WTC11 (cell line): ENCODE data around the gene PPFIBP2.

Experiments
- CTCF ChIP-seq: fragments of 200-600 bp; IDR thresholded peaks from 2 replicates; pipeline ENCODE4 v1.8.0; 2022; ENCODE audit warnings: antibody characterized with exemption
- ESRRA ChIP-seq: sonication (generic); formaldehyde crosslinking; IDR thresholded peaks from 2 replicates; pipeline ENCODE4 v1.8.1; 2022; ENCODE audit warnings: mild to moderate bottlenecking, missing genetic modification reagents, borderline replicate concordance
- KAT7 ChIP-seq: sonication (generic); formaldehyde crosslinking; IDR thresholded peaks from 2 replicates; pipeline ENCODE4 v1.8.1; 2023; ENCODE audit warnings: missing genetic modification reagents, mild to moderate bottlenecking, borderline replicate concordance
- MAX ChIP-seq: sonication (generic); formaldehyde crosslinking; IDR thresholded peaks from 2 replicates; pipeline ENCODE4 v1.8.0; 2022; ENCODE audit warnings: mild to moderate bottlenecking, missing genetic modification reagents
- NR1H2 ChIP-seq: sonication (generic); formaldehyde crosslinking; IDR thresholded peaks from 2 replicates; pipeline ENCODE4 v1.9.0; 2021; ENCODE audit warnings: mild to moderate bottlenecking, moderate library complexity, missing genetic modification reagents
- SP1 ChIP-seq: sonication (generic); formaldehyde crosslinking; conservative IDR thresholded peaks from 2 replicates; pipeline ENCODE4 v1.8.1; 2022; ENCODE audit warnings: missing genetic modification reagents
- ZBTB21 ChIP-seq: sonication (generic); formaldehyde crosslinking; IDR thresholded peaks from 2 replicates; pipeline ENCODE4 v1.8.1; 2023; ENCODE audit warnings: mild to moderate bottlenecking, missing genetic modification reagents, borderline replicate concordance
- ZNF281 ChIP-seq: sonication (generic); formaldehyde crosslinking; IDR thresholded peaks from 2 replicates; pipeline ENCODE4 v1.8.0; 2023; ENCODE audit warnings: mild to moderate bottlenecking, missing genetic modification reagents
- ZNF512 ChIP-seq: sonication (generic); formaldehyde crosslinking; IDR thresholded peaks from 2 replicates; pipeline ENCODE4 v1.8.1; 2022; ENCODE audit warnings: missing genetic modification reagents, borderline replicate concordance

GRCh38 chr11:7677071-7677470 lies 163.3 kb downstream of the PPFIBP2 start:
- TF ChIP-seq ZNF281 (no peak), CTCF (no peak), SP1 (CRISPR knock-in tag) (no peak), ZNF512 (CRISPR knock-in tag) (no peak), KAT7 (no peak), ZBTB21 (CRISPR knock-in tag) (no peak), MAX (no peak), ESRRA (no peak), NR1H2 (CRISPR knock-in tag) (no peak)
